ENCODE results near the gene TBCK.

TBCK gene

GRCh38 chr4:106172861-106173260, 143.1 kb downstream of the TBCK start:
- DNase-seq: no peak

DNA sequence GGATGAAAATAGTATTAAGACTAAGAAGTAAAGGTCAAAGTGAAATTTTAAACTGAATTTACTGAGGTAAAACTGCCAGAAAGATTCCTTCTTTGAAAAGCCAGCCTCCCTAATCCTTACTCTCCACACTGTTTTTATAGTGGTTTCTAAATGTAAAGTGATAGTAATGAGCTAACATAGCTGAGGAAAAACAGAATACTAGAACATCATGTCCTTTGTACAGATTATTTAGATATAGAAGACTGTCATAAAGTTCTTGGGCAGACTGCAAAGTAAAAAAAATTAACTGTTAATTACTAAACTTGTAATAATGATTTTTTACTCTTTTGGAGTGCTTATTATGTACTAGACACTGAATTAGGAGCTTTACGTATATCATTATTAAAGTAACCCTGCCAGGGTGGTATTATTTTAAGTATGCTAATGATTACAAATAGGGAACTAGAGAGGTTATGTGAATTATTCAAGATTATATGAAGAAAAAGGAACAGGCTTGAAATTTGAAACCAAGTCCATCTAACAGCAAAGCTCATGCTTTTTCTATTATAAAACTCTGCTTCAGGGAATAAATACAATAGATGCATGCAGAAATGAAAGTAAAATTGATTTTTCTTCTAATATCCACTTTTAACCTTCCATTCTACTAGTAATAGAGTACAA, 150.5 kb downstream of the TBCK start:
- no peak overlapping the region for H3K4me3 ChIP-seq

More at GRCh38 chr4:106172861-106173260, 143.1 kb downstream of the TBCK start:
- H3K27ac ChIP-seq: no peak overlapping the region
- no peak overlapping the region for H3K4me3 ChIP-seq
- peaks cover 5 to 19% (median 10%) of the 10 kb centered on the region in 3 donors for H3K36me3 ChIP-seq
- H3K4me1 ChIP-seq: no peaks in the 10 kb centered on the region
- no peaks in the 10 kb centered on the region for H3K27me3 ChIP-seq
- TF ChIP-seq CTCF (IDR thresholded peaks at IDR 0.05): no peak
- intact Hi-C loops (cut with DNase I; ENCODE audit: low total_unique reads): no loop called here
- H3K9me3 ChIP-seq: no peaks in the 10 kb centered on the region

GRCh38 chr4:106162278-106162677, 153.7 kb downstream of the TBCK start:
- H3K27ac ChIP-seq: no peak overlapping the region
- H3K36me3 ChIP-seq: peaks cover 0 to 15% (median 7%) of the 10 kb centered on the region in 3 donors
- H3K4me3 ChIP-seq: no peak overlapping the region
- TF ChIP-seq CTCF (IDR thresholded peaks at IDR 0.05): no peak
- H3K27me3 ChIP-seq: no peaks in the 10 kb centered on the region
- intact Hi-C loops (cut with DNase I; ENCODE audit: low total_unique reads): no loop called here
- no peak for DNase-seq
- no peaks in the 10 kb centered on the region for H3K9me3 ChIP-seq
- H3K4me1 ChIP-seq: peaks cover 0 to 8% (median 1%) of the 10 kb centered on the region in 4 donors

More for the DNA sequence above, 150.5 kb downstream of the TBCK start:
- Histone ChIP-seq H3K9me3 (no peaks in the 10 kb centered on the region), H3K27ac (no peak overlapping the region), H3K4me1 (peaks cover 0 to 8% (median 1%) of the 10 kb centered on the region in 4 donors), H3K36me3 (peaks cover 4 to 24% (median 7%) of the 10 kb centered on the region in 3 donors), H3K27me3 (no peaks in the 10 kb centered on the region)
- intact Hi-C loops (cut with DNase I; ENCODE audit: low total_unique reads): no loop called here
- no peak for DNase-seq
- no peak for TF ChIP-seq CTCF (IDR thresholded peaks at IDR 0.05)

GRCh38 chr4:106160560-106160959, 155.4 kb downstream of the TBCK start:
- DNase-seq: no peak
- H3K9me3 ChIP-seq: no peaks in the 10 kb centered on the region
- intact Hi-C loops (cut with DNase I; ENCODE audit: low total_unique reads): no loop called here

DNA sequence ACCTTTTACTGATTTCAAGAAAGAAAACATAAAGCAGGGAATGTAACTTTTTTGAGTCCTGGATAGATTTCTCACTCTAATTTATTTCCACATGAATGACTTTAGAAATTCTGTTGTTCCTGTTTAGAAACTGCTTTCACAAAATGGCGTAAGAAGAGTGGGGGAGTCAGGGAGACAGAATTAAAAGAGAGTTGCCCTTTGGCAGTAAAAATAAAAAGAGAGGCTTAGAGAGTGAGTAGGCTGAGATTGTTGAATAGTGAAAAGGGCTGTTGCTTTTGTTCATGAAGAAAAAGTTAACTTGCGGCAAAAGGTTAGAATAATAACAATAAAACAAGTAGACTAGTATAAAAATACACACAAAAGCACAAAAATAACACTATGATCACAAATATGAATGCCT, 166.1 kb downstream of the TBCK start:
- intact Hi-C loops (cut with DNase I; ENCODE audit: low total_unique reads): no loop called here
- Histone ChIP-seq H3K27me3 (no peaks in the 10 kb centered on the region), H3K4me3 (no peak overlapping the region), H3K4me1 (no peaks in the 10 kb centered on the region), H3K36me3 (peaks cover 0 to 25% (median 0%) of the 10 kb centered on the region in 3 donors), H3K9me3 (no peaks in the 10 kb centered on the region), H3K27ac (no peak overlapping the region)
- TF ChIP-seq CTCF (IDR thresholded peaks at IDR 0.05): no peak
- DNase-seq: no peak

More at GRCh38 chr4:106160560-106160959, 155.4 kb downstream of the TBCK start:
- Histone ChIP-seq H3K36me3 (peaks cover 7 to 25% (median 7%) of the 10 kb centered on the region in 3 donors), H3K27ac (no peak overlapping the region), H3K4me3 (no peak overlapping the region), H3K4me1 (peaks cover 0 to 5% (median under 1%) of the 10 kb centered on the region in 4 donors), H3K27me3 (no peaks in the 10 kb centered on the region)
- no peak for TF ChIP-seq CTCF (IDR thresholded peaks at IDR 0.05)
